GM21717 (cell line): Measurements from ENCODE around the gene LDLR.
"Not testable (repeated sequence)": the region's sequence is repeated elsewhere in the genome, so short reads cannot be mapped to it uniquely, and the experiment has no call there.

Experiments used
- ATAC-seq: cut with Tn5 transposase; IDR thresholded peaks from one replicate; pipeline ENCODE4 v1.9.1; 2021; ENCODE audit warnings: mild to moderate bottlenecking, moderate library complexity; ENCODE audit not compliant: unreplicated experiment

The LDLR gene

DNA sequence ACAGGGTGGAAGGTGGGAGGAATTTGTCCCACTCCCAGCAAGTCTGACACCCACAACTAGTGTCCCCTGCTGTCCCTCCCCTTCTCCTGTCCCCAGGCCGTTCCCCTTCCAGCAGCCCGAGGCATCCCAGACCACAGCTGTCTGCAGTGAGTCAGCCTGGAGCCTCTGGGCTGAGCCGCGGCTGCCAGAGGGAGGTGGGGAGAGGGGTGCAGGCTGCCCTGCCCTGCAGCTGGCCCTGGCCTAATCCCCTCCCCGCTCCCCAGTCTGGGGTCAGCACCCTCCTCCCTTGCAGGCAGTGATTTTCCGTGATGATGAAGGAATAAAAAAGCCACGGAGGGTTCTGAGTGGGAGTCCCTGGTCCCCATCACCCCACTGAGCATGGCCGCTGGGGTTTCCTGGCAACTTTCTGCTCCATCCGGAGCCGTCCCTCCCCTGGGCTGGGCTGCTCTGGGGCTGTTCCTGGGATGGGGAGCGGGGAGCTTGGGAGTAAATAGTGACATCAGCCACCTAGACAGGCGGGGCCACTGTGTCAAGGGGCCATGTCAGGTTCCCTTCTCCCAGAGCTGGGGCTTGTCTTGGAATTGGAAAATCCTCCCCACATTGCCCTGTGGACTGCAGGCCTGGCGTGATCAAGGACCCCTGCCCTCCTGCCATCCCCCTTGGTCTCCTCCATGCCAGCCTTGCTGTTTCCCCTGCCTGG is 49.5 kb downstream of the LDLR start:
- ATAC-seq = no peak

DNA sequence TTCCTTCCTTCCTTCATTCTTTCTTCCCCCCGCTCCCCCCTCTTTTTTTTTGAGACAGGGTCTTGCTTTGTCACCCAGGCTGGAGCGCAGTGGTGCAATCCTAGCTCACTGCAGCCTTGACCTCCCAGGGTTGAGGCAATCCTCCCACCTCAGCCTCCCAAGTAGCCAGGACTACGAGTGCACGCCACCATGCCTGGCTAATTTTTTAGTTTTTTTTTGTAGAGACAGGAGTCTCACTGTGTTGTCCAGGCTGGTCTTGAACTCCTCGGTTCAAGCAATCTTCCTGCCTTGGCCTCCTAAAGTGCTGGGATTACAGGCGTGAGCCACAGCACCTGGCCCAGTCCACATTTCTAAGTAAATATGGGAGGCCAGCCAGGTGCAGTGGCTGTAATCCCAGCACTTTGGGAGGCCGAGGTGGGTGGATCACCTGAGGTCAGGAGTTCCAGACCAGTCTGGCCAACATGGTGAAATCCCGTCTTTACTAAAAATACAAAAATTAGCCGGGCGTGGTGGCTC is 50.8 kb downstream of the LDLR start:
- not testable (repeated sequence) for ATAC-seq

DNA sequence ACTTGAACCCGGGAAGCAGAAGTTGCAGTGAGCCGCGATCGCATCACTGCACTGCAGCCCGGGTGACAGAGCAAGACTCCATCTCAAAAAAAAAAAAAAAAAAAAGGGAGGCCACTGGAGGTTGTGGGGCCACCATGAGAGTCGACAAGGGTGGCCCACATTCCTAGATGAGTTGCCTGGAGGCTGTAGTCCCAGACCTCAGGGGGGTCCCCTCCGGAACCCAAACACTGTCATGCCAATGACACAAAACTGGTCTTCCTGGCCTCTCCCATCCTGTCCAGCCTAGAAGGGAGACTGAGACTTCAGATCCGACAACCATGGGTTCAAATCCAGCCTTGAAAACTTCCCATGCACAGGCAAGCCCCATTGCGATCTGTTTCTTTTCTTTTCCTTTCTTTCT is 51.6 kb downstream of the LDLR start:
- no peak for ATAC-seq

DNA sequence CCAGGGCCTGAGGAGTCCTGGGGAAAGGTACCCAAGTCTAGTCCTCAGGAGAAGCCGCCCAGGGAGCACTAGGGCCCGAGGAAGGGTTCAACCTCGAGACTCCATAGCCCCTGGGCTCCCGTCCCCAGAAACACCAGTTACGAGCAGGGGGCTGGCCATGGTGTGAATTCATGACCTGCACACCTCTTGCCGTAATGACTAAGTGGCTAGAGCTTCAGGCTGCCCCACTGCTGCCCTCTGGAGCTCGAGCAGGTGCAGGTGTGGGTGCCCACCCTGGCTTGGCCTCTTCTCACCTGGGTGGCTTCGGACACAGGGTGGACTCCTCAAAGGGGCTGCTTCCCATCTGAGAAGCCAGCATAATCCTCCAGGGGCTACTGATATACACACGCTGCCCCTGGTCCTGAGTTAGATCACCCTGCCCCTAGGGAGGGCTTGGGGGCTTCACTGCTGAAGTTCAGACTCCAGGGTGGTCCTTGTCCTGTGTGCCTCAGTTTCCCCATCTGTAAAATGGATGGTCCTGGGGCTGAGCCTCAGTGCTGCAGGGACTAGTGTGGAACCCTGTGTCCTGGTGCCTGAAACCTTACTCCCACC is 52.8 kb downstream of the LDLR start:
- ATAC-seq = no peak

DNA sequence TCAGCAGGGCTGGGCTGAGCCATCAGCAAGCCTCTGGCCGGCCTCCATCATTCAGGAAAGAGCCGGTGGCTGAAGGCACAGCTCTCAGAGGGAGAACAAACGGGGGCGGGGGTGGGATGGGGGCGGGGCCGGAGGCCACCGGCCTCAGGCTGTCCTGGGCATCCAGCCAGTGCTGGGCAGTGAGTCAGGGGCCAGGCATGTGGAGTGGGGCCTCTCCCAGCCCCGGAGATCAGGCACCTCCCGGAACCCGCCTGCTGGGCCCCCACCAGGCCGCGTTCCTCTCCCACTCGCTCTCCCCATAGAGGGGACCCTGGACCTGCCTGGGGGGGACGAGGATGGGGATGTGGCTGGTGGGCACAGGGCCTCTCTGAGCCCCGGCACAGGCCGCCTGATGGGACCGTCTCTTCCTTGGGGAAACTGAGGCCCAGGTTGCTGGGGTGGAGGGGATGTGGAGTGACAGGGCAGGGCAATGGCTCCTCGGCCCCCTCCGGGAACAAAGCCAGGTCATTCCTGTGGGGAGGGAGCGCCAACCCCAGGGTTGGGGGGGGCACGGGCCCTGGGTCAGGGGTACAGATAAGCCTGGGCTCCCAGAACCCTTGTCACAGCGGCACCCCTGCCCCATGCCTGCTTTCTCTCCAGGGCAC is 53.4 kb downstream of the LDLR start:
- ATAC-seq = no peak

DNA sequence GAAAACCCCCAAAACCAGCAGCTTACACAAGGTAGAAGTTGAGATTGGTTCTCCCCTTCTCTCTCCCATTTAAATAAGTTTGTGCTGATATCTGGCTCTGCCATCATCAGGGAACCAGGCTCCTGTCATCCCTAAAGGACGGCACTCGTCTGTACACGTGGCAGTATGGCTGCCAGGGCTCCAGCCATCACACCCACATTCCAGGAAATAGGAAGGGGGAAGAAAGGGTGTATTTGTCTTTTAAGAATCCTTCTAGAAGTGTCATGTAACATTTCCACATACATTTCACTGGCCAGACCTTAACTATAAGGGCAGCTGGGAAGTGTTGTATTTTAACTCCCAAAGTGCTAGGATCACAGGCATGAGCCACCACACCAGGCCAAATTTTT is 56.3 kb downstream of the LDLR start:
- no peak for ATAC-seq

DNA sequence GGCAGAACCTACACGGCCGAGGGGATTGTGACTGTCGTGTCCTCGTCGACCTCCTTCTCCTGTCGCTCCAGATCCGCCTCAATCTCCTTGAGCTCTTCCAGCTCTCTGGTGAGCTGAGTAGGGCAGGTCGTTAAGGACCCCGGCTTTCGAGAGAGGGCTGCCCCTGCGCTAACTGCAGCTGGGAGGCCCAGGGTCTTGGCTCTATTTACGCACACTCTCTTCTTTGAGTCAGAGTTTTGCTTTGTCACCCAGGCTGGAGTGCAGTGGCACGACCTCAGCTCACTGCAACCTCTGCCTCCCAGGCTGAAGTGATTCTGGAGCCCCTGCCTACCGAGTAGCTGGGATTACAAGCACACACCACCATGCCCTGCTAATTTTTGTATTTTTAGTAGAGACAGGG is 58.7 kb downstream of the LDLR start:
- ATAC-seq = no peak

DNA sequence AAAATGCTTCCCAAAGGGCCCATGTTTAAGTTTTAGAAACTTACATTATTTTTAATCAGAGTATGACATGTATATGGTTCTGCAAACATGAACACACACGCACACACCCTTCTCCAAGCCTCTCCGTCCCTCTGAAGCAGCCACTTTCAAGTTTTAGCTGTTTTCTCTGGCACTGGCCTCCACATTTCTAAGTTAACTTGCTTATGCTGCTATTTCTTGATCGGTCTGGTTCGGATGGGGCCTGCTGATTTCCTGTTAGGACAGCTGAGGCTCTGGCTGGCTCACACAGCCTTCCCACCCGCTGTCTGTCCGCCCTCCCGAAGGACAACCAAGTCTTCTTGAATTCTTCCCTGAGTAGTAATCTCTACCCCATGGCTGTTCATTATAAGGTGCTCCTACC is 61.9 kb downstream of the LDLR start:
- ATAC-seq = no peak

DNA sequence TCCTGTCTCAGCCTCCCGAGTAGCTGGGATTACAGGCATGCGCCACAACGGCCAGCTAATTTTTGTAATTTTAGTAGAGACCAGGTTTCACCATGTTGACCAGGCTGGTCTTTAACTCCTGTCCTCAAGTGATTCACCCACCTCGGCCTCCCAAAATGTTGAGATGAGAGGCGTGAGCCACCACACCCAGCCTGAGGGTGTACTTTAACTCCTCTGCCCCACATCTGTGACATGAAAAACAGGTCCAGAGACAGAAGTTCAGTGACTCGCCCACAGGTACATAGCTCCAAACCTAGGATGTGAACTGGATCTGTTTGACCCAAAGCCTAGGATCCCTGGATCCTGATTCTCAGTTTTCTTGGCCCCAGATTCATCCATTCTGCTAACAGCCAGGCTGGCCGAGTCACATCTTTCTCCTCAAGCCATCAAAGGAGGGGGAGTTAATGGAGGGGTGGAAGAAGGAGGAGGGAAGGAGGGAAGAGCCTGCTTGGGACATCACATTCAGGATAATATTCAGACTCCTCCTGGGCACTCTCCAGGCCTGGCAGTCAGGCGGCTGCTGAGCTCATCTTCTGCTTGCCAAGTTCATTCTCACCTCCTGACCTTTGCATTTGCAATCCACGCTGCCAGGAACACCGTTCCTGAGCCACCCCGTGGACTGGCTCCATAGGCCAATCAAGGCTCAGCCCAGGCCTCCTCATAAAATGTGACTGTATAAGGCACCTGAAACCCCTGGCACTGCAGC is 63.2 kb downstream of the LDLR start:
- ATAC-seq = no peak

DNA sequence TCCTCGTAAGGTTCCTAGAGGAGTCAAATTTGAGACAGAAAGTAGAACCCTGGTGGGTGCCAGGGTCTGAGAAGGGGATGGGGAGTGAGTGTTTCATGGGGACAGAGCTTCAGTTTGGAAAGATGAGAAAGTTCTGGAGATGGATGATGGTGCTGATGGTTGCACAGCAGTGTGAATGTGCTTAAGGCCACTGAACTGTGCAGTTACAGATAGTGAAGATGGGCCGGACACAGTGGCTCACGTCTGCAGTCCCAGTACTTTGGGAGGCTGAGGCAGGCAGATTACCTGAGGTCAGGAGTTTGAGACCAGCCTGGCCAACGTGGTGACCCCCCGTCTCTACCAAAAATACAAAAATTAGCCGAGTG is 65.4 kb downstream of the LDLR start:
- ATAC-seq = no peak

DNA sequence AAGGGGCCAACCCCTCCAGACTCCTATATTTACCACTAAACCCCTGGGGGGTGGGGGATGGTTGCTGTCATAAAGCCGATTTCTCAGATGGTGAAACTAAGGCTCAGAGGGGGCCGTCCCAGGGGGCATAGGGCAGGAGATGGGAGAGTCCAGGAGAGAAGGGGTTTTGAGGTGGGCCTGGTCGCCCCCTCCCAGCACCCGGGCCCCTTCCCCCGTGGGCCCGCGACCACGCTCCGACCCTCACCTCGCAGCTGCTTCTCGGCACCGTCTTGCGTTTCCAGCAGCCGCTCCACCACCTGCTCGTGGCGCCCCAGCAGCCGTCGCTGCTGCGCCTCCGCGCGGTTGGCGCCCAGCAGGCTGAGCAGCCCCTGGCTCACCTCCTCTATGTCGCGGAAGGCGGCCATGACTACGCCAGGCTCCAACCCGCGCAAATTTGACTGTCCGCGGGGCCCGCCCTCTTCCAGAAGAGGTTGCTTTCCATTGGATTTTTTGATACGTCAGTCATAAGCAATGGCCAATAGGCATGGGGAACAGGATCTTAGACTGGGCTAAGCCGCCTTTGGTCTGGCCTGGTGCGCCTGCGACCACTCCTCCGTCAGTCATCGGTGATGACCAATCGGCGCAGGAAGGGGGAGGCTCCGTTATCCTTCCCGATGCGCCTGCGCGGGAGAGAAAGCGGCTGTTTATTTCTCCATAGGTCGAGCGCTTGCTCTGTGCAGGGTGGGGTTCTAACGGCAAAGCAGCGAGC is 66.3 kb downstream of the LDLR start, which contains the start of gene SPC24:
Gene SPC24, minus strand, starts transcription at position 410 of the 748 bp plus-strand sequence. Its CDS starts 6 bp downstream, at position 404.
- ATAC-seq = peak; percentile 87

DNA sequence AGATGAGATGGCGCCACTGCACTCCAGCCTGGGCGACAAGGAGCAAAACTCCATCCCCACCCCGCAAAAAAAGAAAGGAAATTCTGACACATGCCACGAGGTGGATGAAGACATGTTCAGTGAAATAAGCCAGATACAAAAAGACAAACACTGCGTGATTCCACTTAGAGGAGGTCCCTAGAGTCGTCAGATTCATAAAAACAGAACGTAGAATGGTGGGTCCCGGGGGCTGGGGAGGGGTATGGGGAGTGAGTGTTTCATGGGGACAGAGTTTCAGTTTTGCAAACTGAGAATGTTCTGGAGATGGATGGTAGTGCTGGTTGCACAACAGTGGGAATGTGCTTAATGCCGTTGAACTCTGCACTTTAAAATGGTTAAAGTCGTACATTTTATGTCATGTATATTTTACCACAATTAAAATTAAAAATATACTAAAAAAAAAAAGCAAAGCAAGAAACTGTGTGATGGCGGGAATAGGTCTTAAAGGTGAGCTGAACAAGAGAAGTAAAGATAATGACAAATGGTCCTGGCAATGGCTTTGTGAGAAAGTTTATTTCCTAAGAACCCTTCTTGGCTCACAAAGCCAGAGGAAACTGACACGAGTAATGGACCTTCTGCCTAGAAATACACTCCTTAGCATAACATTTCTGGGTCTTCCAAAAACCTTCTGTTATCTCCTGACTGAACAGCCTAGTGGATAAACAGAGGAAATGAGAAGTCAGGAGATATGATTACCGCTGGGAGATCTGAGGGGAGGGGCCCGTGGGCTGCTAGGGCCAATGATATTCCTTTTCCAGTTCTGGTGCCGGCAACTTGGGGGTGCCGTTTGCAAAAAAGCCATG is 70.6 kb downstream of the LDLR start:
- ATAC-seq = no peak

DNA sequence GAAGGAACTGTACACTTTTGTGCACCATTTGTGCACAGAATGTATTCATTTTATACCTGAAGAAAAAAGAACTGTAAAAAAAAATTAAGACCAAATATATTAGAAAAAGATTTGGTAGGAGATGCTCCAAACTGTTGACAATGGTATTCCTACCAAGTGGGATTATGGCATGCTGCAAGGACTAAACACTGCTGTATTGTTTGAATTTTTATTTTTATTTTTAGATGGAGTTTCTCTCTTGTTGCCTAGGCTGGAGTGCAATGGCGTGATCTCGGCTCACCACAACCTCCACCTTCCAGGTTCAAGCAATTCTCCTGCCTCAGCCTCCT is 71.1 kb downstream of the LDLR start:
- not testable (repeated sequence) for ATAC-seq

DNA sequence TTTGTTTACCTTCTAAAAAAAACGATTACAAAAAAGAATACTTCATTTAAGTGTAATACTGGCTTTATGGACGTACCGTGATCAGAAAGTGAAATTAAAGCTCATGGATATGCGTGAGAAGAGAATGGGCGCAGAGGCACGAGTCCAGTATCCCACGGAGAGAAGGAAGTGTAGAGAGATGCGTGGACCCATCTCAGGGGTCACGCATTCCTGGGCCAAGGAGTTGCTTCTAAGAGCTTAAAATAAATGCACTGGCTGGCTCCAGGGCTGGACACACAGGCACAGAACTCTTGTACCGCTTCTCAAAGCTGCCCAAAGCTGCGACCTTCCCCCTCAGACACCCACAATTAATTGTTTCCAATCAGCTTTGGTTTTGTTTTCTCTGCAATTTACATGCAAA is 75.0 kb downstream of the LDLR start:
- ATAC-seq = no peak

DNA sequence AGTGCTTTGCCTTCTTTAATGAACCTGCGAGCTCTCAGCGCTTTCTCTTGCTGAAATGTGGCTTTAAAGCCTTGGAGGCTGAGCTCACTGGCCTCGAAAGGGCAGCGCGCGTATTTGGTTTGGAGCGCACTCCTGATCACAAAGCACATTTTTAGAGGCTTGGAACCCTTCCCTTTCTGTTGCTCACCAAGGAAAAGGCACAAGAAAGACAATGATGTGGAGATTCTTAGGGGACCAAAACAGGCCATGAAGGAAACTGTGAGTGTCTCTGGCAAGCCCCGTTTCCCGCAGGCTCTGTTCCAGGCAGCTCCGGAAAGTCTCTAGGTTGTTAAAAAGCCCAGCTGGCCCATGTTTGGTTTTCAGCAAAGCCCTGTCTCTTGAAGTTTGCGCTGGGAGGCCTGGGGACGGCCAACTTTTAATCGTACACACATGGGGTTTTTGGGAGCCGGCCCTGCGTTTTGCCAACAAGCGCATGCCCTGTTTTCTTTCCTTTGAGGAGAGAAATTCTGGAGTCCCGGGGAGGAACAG is 75.7 kb downstream of the LDLR start:
- ATAC-seq = no peak

DNA sequence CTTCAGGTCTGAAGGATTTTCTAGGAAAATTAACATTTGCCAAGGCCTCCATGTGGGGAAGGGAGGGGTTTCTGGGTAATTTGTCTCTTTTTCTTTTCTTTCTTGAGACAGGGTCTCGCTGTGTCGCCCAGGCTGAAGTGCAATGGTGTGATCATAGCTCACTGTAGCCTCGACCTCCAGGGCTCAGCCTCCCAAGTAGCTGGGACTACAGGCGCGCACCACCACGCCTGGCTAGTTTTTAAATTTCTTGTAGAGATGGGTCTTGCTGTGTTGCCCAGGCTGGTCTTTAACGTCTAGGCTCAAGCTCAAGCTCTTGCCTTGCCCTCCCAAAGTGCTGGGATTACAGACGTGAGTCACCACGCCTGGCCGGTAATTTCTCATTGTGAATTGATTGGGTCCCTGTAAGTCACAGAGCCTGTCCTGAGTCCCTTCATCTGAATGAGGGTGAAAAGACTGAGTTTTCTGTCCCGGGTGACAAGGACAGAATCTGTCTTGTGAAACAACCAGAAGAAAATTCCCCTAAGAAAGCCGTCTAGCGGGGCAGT is 76.3 kb downstream of the LDLR start:
- no peak for ATAC-seq

DNA sequence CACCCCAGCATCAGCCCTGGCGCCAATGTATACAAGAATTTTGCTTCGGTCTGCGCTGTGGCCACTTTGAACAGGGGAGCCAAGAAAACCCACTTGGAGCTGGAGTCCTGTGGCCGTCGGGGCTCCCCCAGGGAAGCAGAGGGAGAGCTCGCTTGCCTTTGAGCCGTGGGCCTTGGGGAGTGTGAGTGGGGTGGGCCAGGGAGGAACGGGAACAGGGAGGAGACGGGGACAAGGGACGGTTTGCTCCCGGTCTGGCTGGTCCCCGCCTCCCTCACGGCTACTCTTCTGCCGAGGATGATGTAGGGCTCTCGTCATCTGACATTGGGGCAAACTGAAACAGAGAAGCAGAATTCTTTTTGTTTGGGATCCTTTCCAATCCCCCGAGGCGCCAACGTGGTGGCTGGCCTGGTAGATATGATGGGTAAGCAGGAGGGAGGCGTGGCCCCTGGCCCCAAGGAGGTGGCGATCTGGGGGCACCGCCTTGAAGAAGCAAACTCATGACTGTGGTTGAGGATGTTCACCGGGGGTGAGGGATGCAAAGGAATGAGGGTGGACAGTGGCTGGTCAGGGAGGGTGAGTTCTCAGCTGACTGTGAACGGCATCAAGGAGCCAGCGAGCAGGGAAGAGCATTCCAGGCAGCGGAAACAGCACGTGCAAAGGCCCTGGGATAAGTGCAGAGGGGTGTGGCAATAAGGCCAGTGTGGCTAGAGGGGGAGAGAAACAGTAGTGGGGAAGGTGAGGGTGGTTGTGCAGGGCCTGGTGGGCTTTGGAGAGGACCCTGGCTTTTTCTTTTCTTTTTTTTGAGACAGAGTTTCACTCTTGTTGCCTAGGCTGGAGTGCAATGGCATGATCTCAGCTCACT is 77.2 kb downstream of the LDLR start:
- ATAC-seq = no peak

DNA sequence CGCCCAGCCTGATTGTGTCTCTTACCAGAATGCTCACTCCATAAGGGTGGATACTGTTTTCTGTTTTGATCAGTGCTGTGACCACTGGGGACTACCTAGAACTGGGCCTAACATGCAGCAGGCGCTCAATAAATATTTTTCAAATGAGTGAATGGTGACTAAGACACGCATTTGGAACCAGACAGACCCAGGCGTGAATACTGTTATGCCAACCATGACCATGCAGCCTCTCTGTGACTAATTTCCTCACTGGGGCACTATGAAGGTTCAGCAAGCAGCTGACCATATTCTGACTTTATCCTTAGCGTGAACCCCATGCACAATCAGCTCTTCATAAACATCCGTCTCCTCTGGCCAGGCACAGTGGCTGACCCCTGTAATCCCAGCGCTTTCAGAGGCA is 79.3 kb downstream of the LDLR start:
- no peak for ATAC-seq
